GM23338 (cell line): ENCODE data around the gene RCE1.

Source experiments
- EZH2 ChIP-seq: fragments of 200-600 bp; sonication (generic); IDR thresholded peaks from one replicate; pipeline ENCODE4 v1.8.0; 2017; ENCODE audit warnings: antibody characterized with exemption, mild to moderate bottlenecking, low read depth; ENCODE audit not compliant: unreplicated experiment
- EZH2phosphoT487 ChIP-seq: fragments of 200-600 bp; sonication (generic); IDR thresholded peaks from one replicate; pipeline ENCODE4 v1.8.1; 2018; ENCODE audit warnings: antibody characterized with exemption; ENCODE audit not compliant: unreplicated experiment
- JUNB ChIP-seq: IDR thresholded peaks from one replicate; pipeline ENCODE4 v1.6.1; 2016; ENCODE audit warnings: antibody characterized with exemption; ENCODE audit not compliant: unreplicated experiment
- POLR2AphosphoS5 ChIP-seq: IDR thresholded peaks from 2 replicates; pipeline ENCODE4 v1.6.1; 2016; ENCODE audit warnings: antibody characterized with exemption, low read depth
- STAT1 ChIP-seq: IDR thresholded peaks from one replicate; pipeline ENCODE4 v1.6.1; 2016; ENCODE audit warnings: antibody characterized with exemption; ENCODE audit not compliant: unreplicated experiment
- ZNF331 ChIP-seq: fragments of 250-450 bp; sonication (Bioruptor Pico); IDR thresholded peaks from 2 replicates; pipeline ENCODE4 v1.5.0; 2020; ENCODE audit warnings: low read depth, mild to moderate bottlenecking, moderate library complexity
- TF ChIP-seq, protein P1 (sequence below), 2 experiments: fragments of 200-600 bp in 1 of 2; sonication (generic) in 1 of 2; conservative IDR thresholded peaks; 2 replicates each; pipeline versions ENCODE4 v1.5.1 to v1.6.1; 2016 to 2017; ENCODE audit warnings: antibody characterized with exemption in 2 of 2, low read depth in 2 of 2, mild to moderate bottlenecking in 2 of 2, moderate library complexity in 1 of 2
- TF ChIP-seq, protein P2 (sequence below): IDR thresholded peaks from one replicate; pipeline ENCODE4 v1.6.1; 2018; ENCODE audit warnings: antibody characterized with exemption; ENCODE audit not compliant: unreplicated experiment

DNA sequence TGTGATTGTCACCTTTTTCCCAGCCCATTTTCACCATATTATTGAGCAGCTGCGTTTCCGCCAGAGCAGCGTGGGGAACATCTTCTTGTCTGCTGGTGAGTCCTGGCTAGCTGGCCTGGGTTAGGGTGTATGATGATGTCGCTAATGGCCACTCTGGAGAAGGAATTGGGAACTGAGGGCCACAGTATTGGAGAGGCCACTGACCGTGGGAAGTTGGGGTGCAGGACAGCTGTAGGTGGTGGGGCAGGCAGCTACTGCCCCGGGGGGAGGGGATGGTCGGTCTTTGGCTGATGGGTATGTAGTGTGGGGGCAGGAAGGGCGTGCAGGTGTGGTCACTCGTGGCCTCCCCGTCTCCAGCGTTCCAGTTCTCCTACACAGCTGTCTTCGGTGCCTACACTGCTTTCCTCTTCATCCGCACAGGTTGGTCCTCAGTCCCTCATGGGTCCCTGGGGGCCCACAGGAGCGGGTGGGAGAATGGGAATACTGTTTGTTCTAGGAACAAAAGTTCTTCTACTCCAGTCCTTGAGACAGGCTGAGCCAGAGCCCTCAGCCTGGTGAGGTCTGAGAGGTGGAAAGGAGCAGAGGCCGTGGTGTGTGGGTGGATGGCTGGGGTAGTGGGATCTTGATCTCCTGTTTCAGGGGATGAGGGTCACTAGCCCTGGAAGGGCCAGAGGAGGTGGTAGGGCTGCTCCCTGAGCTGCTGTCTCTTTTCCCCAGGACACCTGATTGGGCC, 2.1 kb downstream of the RCE1 start:
- TF ChIP-seq, protein P1, sequence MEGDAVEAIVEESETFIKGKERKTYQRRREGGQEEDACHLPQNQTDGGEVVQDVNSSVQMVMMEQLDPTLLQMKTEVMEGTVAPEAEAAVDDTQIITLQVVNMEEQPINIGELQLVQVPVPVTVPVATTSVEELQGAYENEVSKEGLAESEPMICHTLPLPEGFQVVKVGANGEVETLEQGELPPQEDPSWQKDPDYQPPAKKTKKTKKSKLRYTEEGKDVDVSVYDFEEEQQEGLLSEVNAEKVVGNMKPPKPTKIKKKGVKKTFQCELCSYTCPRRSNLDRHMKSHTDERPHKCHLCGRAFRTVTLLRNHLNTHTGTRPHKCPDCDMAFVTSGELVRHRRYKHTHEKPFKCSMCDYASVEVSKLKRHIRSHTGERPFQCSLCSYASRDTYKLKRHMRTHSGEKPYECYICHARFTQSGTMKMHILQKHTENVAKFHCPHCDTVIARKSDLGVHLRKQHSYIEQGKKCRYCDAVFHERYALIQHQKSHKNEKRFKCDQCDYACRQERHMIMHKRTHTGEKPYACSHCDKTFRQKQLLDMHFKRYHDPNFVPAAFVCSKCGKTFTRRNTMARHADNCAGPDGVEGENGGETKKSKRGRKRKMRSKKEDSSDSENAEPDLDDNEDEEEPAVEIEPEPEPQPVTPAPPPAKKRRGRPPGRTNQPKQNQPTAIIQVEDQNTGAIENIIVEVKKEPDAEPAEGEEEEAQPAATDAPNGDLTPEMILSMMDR (conservative IDR thresholded peaks at IDR 0.05; ENCODE audit: low read depth in 2 of 2) = no peak
- TF ChIP-seq POLR2AphosphoS5 (no peak), EZH2phosphoT487 (no peak), EZH2 (no peak), JUNB (no peak), STAT1 (no peak), ZNF331 (no peak)
- TF ChIP-seq, protein P2, sequence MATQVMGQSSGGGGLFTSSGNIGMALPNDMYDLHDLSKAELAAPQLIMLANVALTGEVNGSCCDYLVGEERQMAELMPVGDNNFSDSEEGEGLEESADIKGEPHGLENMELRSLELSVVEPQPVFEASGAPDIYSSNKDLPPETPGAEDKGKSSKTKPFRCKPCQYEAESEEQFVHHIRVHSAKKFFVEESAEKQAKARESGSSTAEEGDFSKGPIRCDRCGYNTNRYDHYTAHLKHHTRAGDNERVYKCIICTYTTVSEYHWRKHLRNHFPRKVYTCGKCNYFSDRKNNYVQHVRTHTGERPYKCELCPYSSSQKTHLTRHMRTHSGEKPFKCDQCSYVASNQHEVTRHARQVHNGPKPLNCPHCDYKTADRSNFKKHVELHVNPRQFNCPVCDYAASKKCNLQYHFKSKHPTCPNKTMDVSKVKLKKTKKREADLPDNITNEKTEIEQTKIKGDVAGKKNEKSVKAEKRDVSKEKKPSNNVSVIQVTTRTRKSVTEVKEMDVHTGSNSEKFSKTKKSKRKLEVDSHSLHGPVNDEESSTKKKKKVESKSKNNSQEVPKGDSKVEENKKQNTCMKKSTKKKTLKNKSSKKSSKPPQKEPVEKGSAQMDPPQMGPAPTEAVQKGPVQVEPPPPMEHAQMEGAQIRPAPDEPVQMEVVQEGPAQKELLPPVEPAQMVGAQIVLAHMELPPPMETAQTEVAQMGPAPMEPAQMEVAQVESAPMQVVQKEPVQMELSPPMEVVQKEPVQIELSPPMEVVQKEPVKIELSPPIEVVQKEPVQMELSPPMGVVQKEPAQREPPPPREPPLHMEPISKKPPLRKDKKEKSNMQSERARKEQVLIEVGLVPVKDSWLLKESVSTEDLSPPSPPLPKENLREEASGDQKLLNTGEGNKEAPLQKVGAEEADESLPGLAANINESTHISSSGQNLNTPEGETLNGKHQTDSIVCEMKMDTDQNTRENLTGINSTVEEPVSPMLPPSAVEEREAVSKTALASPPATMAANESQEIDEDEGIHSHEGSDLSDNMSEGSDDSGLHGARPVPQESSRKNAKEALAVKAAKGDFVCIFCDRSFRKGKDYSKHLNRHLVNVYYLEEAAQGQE = no peak
